Measurements from ENCODE around the gene LRWD1. TPM values are rescaled to one million over a fixed set of nuclear protein-coding genes. Genes with fewer than 3 reads are reported as not detected.

LRWD1 gene
- total RNA-seq, 6 donors from 2014 or later: 13.2 to 33.8 (median 31.6) TPM

DNA sequence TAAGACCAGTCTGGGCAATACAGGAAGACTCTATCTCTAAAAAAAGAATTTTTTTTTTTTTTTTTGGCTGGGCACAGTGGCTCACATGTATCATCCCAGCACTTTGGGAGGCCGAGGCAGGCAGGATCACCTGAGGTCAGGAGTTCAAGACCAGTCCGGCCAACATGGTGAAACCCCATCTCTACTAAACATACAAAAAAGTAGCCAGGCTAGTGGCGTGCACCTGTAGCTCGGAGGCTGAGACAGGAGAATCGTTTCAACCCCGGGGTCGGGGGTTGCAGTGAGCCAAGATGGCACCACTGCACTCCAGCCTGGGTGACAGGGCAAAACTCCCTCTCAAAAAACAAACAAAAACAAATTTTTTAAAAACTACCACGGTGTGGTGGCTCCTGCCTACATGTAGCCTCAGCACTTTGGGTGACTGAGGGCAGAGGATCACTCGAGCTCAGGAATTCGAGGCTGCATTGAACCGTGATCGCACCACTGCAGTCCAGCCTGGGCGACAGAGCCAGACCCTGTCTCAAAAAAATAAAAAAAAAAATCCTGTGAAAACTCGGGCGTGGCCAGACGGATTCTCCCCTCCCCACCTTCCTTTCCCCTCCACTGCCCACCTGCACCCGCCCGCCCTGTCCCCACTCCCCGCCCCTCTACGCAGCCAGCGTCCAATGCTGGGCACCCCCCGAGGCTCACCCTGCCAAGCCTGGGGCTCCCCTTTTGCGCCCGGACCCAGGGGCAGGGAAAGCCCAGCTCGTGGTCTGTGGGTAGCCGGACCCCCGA is 32.2 kb upstream of the LRWD1 start:
- peak overlapping the region; percentile 80 to 94 (median 88) for H3K27ac ChIP-seq
- peaks cover 0 to 12% (median 0%) of the 10 kb centered on the region in 4 donors for H3K36me3 ChIP-seq
- DNase-seq: no peak
- H3K9me3 ChIP-seq: no peaks in the 10 kb centered on the region
- WGBS, 2 donors: 35 to 42% methylated on average over 23 of the region's 27 CpGs
- peaks cover 22 to 50% (median 27%) of the 10 kb centered on the region in 4 donors for H3K4me1 ChIP-seq
- peak overlapping the region; percentile 73 to 98 (median 90) for H3K4me3 ChIP-seq
- peak in 1 of 2 donors; percentile 18 for ATAC-seq (ENCODE audit: low FRiP score in 2 of 2)
- TF ChIP-seq POLR2AphosphoS5 (IDR thresholded peaks at IDR 0.05) (no peak), EP300 (IDR thresholded peaks at IDR 0.05) (no peak), POLR2A (IDR thresholded peaks at IDR 0.05) (no peak)
- TF ChIP-seq, protein P1, sequence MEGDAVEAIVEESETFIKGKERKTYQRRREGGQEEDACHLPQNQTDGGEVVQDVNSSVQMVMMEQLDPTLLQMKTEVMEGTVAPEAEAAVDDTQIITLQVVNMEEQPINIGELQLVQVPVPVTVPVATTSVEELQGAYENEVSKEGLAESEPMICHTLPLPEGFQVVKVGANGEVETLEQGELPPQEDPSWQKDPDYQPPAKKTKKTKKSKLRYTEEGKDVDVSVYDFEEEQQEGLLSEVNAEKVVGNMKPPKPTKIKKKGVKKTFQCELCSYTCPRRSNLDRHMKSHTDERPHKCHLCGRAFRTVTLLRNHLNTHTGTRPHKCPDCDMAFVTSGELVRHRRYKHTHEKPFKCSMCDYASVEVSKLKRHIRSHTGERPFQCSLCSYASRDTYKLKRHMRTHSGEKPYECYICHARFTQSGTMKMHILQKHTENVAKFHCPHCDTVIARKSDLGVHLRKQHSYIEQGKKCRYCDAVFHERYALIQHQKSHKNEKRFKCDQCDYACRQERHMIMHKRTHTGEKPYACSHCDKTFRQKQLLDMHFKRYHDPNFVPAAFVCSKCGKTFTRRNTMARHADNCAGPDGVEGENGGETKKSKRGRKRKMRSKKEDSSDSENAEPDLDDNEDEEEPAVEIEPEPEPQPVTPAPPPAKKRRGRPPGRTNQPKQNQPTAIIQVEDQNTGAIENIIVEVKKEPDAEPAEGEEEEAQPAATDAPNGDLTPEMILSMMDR (IDR thresholded peaks at IDR 0.05): no peak
- no peaks in the 10 kb centered on the region for H3K27me3 ChIP-seq

DNA sequence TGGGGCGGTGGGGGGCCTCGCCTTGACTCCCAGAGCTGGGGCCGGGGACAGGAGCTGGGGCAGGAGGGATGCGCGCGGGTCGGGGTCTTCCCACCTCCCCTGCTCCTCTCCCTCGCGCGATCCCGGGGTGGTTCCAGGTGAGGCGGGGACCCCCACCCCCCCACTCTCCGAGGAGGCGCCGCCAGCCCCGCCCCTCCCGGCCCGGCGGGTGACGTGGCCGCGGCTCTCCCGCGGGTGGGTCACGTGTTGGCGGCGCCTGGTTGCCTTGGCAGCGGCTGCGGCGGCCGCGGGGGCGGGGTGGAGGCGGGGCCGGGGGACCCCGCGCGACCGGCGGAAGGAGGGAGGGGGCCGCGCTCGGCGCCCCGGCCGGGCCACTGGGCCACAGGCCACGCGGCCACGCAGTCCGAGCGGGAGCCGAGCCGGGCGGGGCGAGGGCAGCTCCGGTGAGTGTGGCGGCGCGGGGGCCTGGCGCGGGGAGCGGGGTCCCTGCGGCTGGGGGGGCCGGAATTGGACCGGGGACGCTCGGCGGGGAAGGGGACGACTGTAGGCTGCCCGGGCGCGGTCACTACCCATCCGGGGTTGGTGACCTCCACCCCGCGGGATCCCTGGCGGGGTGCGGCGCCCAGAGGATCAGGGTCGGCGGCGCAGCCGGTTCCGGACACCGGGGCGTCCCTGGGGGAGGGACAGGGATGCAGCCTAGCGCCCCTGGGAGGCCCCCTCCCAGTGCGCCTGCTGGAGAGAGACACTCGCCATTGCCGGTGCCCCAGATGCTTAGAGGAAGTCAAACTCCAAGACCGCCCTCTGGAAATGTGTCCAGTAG is 31.4 kb upstream of the LRWD1 start, which contains the start of gene ORAI2:
Gene ORAI2 (plus strand): TSS at position 357 of the 820 bp plus-strand sequence. CDS start 5,382 bp downstream, outside the sequence.
- ATAC-seq (ENCODE audit: low FRiP score in 2 of 2) (peak; percentile 46 to 92), DNase-seq (peak; percentile 91 to 97)
- Histone ChIP-seq H3K27me3 (no peaks in the 10 kb centered on the region), H3K4me3 (peak within 1 kb of the TSS; percentile 77 to 98 (median 90)), H3K27ac (peak within 1 kb of the TSS; percentile 80 to 94 (median 89)), H3K9me3 (no peaks in the 10 kb centered on the region), H3K36me3 (peaks cover 0 to 12% (median 0%) of the 10 kb centered on the region in 4 donors), H3K4me1 (peaks cover 22 to 50% (median 27%) of the 10 kb centered on the region in 4 donors)
- no peak for TF ChIP-seq EP300 (IDR thresholded peaks at IDR 0.05)
- peak in 1 of 2 donors; percentile 6 for TF ChIP-seq POLR2AphosphoS5 (IDR thresholded peaks at IDR 0.05)
- TF ChIP-seq, protein P1 (IDR thresholded peaks at IDR 0.05): peak in 1 of 6 experiments; percentile 15
- TF ChIP-seq POLR2A (IDR thresholded peaks at IDR 0.05): peak in 1 of 4 donors; percentile 43
- 0 to 3% methylated on average over 1 to 39 of the region's 90 CpGs for WGBS, 2 donors

GRCh38 chr7:102434039-102434486 is 30.7 kb upstream of the LRWD1 start:
- 31 to 34% methylated on average over 9 of the region's 9 CpGs for WGBS, 2 donors
- DNase-seq (peak in 1 of 2 donors; percentile 36), ATAC-seq (ENCODE audit: low FRiP score in 2 of 2) (peak in 1 of 2 donors; percentile 3)
- peak overlapping the region; percentile 77 to 98 (median 90) for H3K4me3 ChIP-seq
- peaks cover 0 to 17% (median 2%) of the 10 kb centered on the region in 4 donors for H3K36me3 ChIP-seq
- no peaks in the 10 kb centered on the region for H3K27me3 ChIP-seq
- H3K4me1 ChIP-seq: peaks cover 22 to 50% (median 27%) of the 10 kb centered on the region in 4 donors
- peak overlapping the region; percentile 80 to 94 (median 89) for H3K27ac ChIP-seq
- H3K9me3 ChIP-seq: no peaks in the 10 kb centered on the region
- TF ChIP-seq POLR2AphosphoS5 (IDR thresholded peaks at IDR 0.05) (no peak), EP300 (IDR thresholded peaks at IDR 0.05) (no peak), POLR2A (IDR thresholded peaks at IDR 0.05) (no peak)
- TF ChIP-seq, protein P1 (IDR thresholded peaks at IDR 0.05): no peak

DNA sequence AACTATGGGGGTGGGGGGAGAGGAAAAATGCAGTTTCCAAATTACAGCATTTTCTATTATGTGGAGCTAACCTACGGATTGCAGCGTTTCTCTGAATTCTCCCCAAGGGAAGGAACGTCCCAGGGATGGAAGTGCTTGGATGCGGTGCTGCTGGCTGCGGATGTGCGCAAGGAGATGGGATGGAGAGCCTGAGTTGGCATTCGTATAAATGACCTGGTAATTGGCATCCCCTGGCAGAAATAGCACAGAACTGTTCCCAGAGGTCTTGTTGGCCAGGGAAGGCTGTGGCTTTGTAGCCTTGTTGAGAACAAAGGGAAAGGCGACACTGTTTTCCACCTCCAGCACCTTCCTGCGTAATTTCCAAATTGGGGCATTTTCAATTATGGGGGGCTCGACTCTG is 28.7 kb upstream of the LRWD1 start:
- Histone ChIP-seq H3K27ac (no peak overlapping the region), H3K27me3 (no peaks in the 10 kb centered on the region), H3K36me3 (peaks cover 0 to 27% (median 7%) of the 10 kb centered on the region in 4 donors), H3K4me3 (no peak overlapping the region), H3K9me3 (no peaks in the 10 kb centered on the region), H3K4me1 (peaks cover 24 to 43% (median 27%) of the 10 kb centered on the region in 4 donors)
- WGBS, 2 donors: 94 to 96% methylated on average over 10 of the region's 10 CpGs
- no peak for ATAC-seq (ENCODE audit: low FRiP score in 2 of 2)
- TF ChIP-seq EP300 (IDR thresholded peaks at IDR 0.05): no peak
- no peak for TF ChIP-seq POLR2AphosphoS5 (IDR thresholded peaks at IDR 0.05)
- TF ChIP-seq, protein P1 (IDR thresholded peaks at IDR 0.05): no peak
- TF ChIP-seq POLR2A (IDR thresholded peaks at IDR 0.05): no peak
- DNase-seq: no peak
